GM19455 (cell line): Measurements from ENCODE around the gene TVP23A.
"Not testable (repeated sequence)": the region's sequence is repeated elsewhere in the genome, so short reads cannot be mapped to it uniquely, and the experiment has no call there.

ENCODE experiments used
- ATAC-seq: cut with Tn5 transposase; IDR thresholded peaks from one replicate; pipeline ENCODE4 v1.9.1; 2021; ENCODE audit not compliant: unreplicated experiment

Gene TVP23A

GRCh38 chr16:10806698-10807097 is 11.9 kb downstream of the TVP23A start:
- ATAC-seq, result no peak

- ATAC-seq, result no peak
Observed at GRCh38 chr16:10805334-10805733, 13.3 kb downstream of the TVP23A start.

- no peak for ATAC-seq
Observed at GRCh38 chr16:10799736-10800135, 18.9 kb downstream of the TVP23A start.

- ATAC-seq, result no peak
Observed at GRCh38 chr16:10791048-10791447, 27.5 kb downstream of the TVP23A start.

- ATAC-seq, result not testable (repeated sequence)
Observed at GRCh38 chr16:10788630-10789029, 30.0 kb downstream of the TVP23A start.

DNA sequence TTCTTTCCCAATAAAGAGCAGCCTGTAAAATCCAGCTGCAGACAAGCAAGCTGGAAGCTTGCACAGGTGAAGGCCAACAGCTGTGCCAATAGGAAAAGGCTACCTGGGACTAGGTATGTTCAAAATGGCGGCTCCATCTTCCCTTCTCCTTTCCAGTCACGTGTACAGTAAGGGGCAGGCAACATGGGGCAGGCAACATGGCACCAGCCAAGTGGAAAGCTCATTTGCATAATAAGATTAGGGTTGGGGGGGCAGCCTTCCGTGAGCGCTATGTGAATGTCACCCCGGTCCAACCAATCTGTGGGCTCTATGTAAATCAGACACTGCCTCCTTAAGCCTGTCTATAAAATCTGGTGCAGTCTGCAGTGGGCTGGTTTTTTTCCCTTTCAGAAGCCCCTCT is 31.3 kb downstream of the TVP23A start:
- ATAC-seq, result no peak

DNA sequence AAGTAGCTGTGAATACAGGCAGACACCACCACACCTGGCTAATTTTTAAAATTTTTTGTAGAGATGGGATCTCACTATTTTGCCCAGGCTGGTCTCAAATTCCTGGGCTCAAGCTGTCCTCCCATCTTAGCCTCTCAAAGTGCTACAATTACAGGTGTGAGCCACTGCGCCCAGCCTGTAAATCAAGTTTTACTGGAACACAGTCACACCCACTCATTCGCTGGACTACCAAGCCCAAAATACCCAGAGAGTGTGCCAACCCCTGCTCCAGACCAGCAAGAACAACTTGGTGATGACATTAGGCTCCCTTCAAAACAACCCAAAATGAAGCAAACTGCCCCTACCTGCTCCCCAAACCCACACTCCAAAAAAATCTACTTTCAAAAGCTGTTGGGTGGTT is 36.0 kb downstream of the TVP23A start:
- ATAC-seq, result no peak

GRCh38 chr16:10780628-10781027 is 38.0 kb downstream of the TVP23A start:
- ATAC-seq, result no peak

DNA sequence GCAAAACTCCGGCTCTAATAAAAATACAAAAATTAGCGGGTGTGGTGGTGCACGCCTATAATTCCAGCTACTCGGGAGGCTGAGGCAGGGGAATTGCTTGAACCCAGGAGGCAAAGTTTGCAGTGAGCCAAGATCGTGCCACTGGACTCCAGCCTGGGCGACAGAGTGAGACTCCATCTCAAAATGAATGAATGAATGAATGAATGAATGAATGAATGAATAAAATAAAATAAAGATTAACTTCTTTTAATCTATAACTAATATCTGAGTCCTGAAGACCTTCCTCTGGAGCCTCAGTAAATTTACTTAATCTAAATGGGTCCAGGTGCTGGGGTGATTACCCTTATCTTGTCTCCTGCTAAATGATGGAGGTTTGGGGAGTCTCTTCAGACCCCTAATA is 38.7 kb downstream of the TVP23A start:
- not testable (repeated sequence) for ATAC-seq

DNA sequence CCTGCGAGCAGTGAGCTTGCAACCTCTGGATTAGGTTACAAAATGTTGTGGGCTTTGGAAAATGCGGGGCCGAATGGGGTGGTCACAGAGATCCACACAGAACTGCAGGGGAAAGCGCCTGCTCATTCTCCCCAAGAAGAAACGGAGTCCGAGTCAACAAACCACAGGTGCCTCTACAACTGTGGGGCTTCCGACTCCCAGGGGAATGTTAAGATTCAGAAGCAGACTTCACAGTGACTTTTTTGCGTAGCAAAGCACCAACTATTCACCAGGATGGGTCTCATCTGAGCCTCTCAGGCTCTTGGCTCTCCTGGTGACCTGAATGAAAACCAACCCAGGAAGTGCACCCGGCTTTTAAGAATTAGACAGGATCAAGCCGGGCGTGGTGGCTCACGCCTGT is 41.2 kb downstream of the TVP23A start:
- no peak for ATAC-seq

DNA sequence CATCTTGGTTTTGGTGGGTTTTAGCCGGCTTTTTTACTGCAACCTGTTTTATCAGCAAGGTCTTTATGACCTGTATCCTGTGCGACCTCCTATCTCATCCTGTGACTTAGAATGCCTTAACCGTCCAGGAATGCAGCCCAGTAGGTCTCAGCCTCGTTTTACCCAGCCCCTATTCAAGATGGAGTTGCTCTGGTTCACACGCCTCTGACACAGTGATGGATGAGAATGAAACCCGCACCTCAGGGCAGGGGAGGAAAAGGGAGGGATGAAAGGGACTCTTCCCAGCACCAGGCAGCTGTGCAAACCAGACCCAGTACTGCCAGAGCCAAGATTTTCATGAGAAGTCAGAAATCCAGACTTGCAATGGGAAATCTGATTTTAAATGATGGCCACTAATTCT is 41.7 kb downstream of the TVP23A start:
- ATAC-seq, result not testable (repeated sequence)

- ATAC-seq, result no peak
Observed at GRCh38 chr16:10776280-10776679, 42.3 kb downstream of the TVP23A start.

DNA sequence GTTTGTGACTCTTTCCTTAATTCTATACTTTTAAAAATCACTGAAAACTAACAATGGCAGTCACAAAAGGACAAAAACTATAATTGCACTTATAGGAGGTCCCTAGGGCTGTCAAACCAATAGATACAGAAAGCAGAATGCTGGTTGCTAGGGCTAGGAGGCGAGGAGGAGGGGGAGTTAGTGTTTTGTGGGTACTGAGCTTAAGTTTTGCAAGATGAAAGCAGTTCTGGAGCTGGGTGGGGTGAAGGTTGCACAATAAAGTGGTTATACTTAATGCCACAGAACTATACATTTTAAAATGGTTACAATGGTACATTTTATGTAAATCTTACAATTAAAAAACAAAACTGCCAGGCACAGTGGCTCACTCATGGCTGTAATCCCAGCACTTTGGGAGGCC is 47.7 kb downstream of the TVP23A start:
- no peak for ATAC-seq

GRCh38 chr16:10769381-10769780 is 49.2 kb downstream of the TVP23A start:
- no peak for ATAC-seq

- no peak for ATAC-seq
Observed at GRCh38 chr16:10767127-10767526, 51.5 kb downstream of the TVP23A start.

- no peak for ATAC-seq
Observed at GRCh38 chr16:10765772-10766171, 52.8 kb downstream of the TVP23A start.

- no peak for ATAC-seq
Observed at GRCh38 chr16:10763456-10763855, 55.1 kb downstream of the TVP23A start.

DNA sequence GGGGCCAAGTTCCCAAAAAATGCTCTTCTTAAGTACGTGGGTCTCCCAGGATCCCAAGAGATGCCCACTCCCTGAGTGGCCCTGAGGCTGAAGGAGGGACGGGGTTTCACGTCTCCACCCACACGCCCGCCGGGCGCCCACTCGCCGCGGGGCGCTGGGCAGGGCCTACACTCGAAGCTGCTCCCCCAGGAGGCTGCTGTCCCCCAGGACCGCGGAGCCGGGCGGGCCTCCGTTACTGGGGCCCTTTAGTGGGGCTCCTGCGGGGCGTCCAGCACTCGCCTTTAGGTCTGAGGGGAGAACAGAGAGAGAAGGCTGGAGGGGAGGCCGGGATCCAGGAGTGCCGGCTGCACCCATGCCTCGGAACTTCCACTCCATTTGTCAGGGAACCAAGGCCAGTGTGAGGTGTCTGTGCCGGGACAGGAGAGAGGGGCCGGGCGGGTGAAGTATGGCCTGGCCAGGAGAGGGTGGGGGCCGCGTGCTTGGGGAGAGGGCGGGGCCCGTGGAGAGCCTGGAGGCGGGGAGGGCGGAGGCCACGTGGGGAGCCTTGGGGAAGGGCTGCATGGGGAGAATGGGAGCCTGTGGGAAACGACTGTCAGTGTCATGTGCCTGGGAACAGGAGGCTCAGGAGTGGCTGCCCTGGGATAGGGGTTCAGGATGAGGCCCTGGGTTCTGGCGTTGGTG is 56.1 kb downstream of the TVP23A start:
- ATAC-seq, result no peak

- no peak for ATAC-seq
Observed at GRCh38 chr16:10761373-10761772, 57.2 kb downstream of the TVP23A start.

- ATAC-seq, result no peak
Observed at GRCh38 chr16:10760858-10761257, 57.7 kb downstream of the TVP23A start.

- ATAC-seq, result no peak
Observed at GRCh38 chr16:10756574-10756973, 62.0 kb downstream of the TVP23A start.

GRCh38 chr16:10754941-10755340 is 63.7 kb downstream of the TVP23A start:
- no peak for ATAC-seq

DNA sequence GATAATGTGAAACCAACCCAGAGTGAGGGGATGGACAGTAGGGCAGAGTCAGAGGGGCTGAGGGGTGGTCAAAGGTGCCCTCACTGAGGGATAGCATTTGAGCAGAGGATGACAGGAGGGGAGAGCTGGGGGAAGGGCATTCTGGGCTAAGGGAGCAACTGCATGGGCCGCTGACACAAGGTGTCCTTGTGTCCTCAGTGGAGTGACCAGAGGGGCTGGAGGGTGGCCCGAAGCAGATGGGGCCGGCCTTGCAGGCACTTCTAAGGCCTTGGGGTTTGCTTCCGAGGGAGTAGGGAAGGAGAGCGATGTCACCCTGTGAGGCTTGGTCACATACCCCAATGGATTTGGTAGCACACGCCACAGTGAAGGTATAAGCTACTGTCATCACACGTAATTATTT is 64.9 kb downstream of the TVP23A start:
- no peak for ATAC-seq
